GM12878 (cell line): ENCODE measurements around the gene TLL2. TPM values are rescaled to one million over a fixed set of nuclear protein-coding genes. Genes with fewer than 3 reads are reported as not detected.

ENCODE experiments used
- ATAC-seq: fragments of 200-7000 bp; cut with Tn5 transposase; 3 replicates; pipeline ENCODE4 v1.9.1; 2020; ENCODE audit warnings: mild to moderate bottlenecking, moderate library complexity
- BruUV-seq: library from RNA; stranded (reverse); fragments of 400-500 nt; replicated peaks from 2 replicates; lab custom pipeline; 2021; lab: Mats Ljungman, UMichigan
- CTCF ChIA-PET: fragments of 300-600 bp; sonication (Branson Sonifier 250); formaldehyde crosslinking; extraction: SDS; loops from one replicate; lab custom pipeline; 2021; ENCODE audit warnings: inconsistent platforms; lab: Yijun Ruan, JAX
- POLR2A ChIA-PET: fragments of 350-600 bp; formaldehyde crosslinking; extraction: SDS; loops from one replicate; lab custom pipeline; 2021; ENCODE audit warnings: inconsistent platforms; lab: Charles Lee
- RAD21 ChIA-PET: fragments of 300-600 bp; sonication (Branson Sonifier 250); formaldehyde crosslinking; loops from one replicate; lab custom pipeline; 2023; ENCODE audit warnings: antibody characterized with exemption; ENCODE audit not compliant: unreplicated experiment; lab: Charles Lee
- SMC1A ChIA-PET: fragments of 300-600 bp; sonication (Branson Sonifier 250); formaldehyde crosslinking; loops from one replicate; lab custom pipeline; 2023; ENCODE audit not compliant: unreplicated experiment, uncharacterized antibody; lab: Charles Lee
- DNase-seq: peaks from one replicate; pipeline ENCODE4 v3.0.0-alpha.2; 2011; ENCODE audit warnings: low read depth, low spot score
- FAIRE-seq: peaks from 3 replicates; lab custom pipeline; 2011; peaks lifted over from hg19 to GRCh38; lab: Jason Lieb, UNC
- H2AFZ ChIP-seq: 2 replicates; pipeline ENCODE4 v1.6.0; 2011; ENCODE audit warnings: low read depth, low read length, control low read depth; ENCODE audit not compliant: control insufficient read depth
- H3K27ac ChIP-seq: 2 replicates; pipeline ENCODE4 v1.5.1; 2011; ENCODE audit warnings: control low read depth; ENCODE audit not compliant: control insufficient read depth, insufficient read depth
- H3K27me3 ChIP-seq, 2 experiments: replicated peaks in 1 of 2; 2 replicates each; pipeline versions ENCODE4 v1.6.0 to v1.6.1; 2011; ENCODE audit warnings: low read length in 1 of 2; ENCODE audit not compliant: control insufficient read depth in 2 of 2, insufficient read depth in 2 of 2
- H3K36me3 ChIP-seq, 2 experiments: 2 replicates each; pipeline ENCODE4 v1.5.1; 2011; ENCODE audit warnings: low read length in 1 of 2; ENCODE audit not compliant: control insufficient read depth in 2 of 2, insufficient read depth in 2 of 2
- H3K4me1 ChIP-seq: 2 replicates; pipeline ENCODE4 v1.6.1; 2011; ENCODE audit warnings: mild to moderate bottlenecking, low read length, moderate library complexity, mixed read lengths; ENCODE audit not compliant: control insufficient read depth, insufficient read depth
- H3K4me2 ChIP-seq: 2 replicates; pipeline ENCODE4 v1.6.0; 2011; ENCODE audit warnings: control low read depth; ENCODE audit not compliant: control insufficient read depth, insufficient read depth
- H3K4me3 ChIP-seq: fragments of 200-600 bp; sonication (generic); 2 replicates; pipeline ENCODE4 v1.5.1; 2016
- H3K79me2 ChIP-seq: 2 replicates; pipeline ENCODE4 v1.6.0; 2011; ENCODE audit warnings: low read length; ENCODE audit not compliant: control insufficient read depth, insufficient read depth
- H3K9ac ChIP-seq: 2 replicates; pipeline ENCODE4 v1.8.0; 2011; ENCODE audit warnings: low read length, control low read depth, mixed read lengths; ENCODE audit not compliant: control insufficient read depth, insufficient read depth
- H3K9me3 ChIP-seq: replicated peaks from 3 replicates; pipeline ENCODE4 v1.5.1; 2011; ENCODE audit warnings: mild to moderate bottlenecking, low read length; ENCODE audit not compliant: control insufficient read depth, insufficient read depth
- H4K20me1 ChIP-seq: 2 replicates; pipeline ENCODE4 v1.6.0; 2011; ENCODE audit not compliant: control insufficient read depth, insufficient read depth
- CBFB ChIP-seq: IDR thresholded peaks from 2 replicates; pipeline ENCODE4 v1.6.1; 2016; ENCODE audit warnings: antibody characterized with exemption, low read depth
- CBX3 ChIP-seq: fragments of 200-600 bp; sonication (generic); IDR thresholded peaks from 2 replicates; pipeline ENCODE4 v1.6.1; 2016; ENCODE audit warnings: low read depth, borderline replicate concordance
- EZH2 ChIP-seq: IDR thresholded peaks from 2 replicates; pipeline ENCODE4 v1.6.1; 2012; ENCODE audit warnings: low read depth, mild to moderate bottlenecking, control low read depth, inconsistent platforms, low read length, borderline replicate concordance; ENCODE audit not compliant: control insufficient read depth
- HCFC1 ChIP-seq: fragments of 150-350 bp; IDR thresholded peaks from 2 replicates; pipeline ENCODE4 v1.6.1; 2014; ENCODE audit warnings: low read length
- IRF4 ChIP-seq: IDR thresholded peaks from 2 replicates; pipeline ENCODE4 v1.6.1; 2011; ENCODE audit warnings: low read depth, low read length
- MEF2A ChIP-seq: IDR thresholded peaks from 2 replicates; pipeline ENCODE4 v1.6.1; 2011; ENCODE audit warnings: low read depth, mild to moderate bottlenecking, low read length, moderate library complexity; ENCODE audit not compliant: insufficient read depth
- NR2C2 ChIP-seq: IDR thresholded peaks from 2 replicates; pipeline ENCODE4 v1.6.1; 2011; ENCODE audit warnings: borderline replicate concordance, low read depth; ENCODE audit not compliant: control insufficient read depth, insufficient read length
- PAX5 ChIP-seq: IDR thresholded peaks from 2 replicates; pipeline ENCODE4 v1.6.1; 2011; ENCODE audit warnings: low read depth, low read length, borderline replicate concordance
- TAF1 ChIP-seq: IDR thresholded peaks from 2 replicates; pipeline ENCODE4 v1.6.1; 2011; ENCODE audit warnings: mild to moderate bottlenecking, low read depth, low read length, borderline replicate concordance
- ZNF24 ChIP-seq: fragments of 450-650 bp; IDR thresholded peaks from 2 replicates; pipeline ENCODE4 v1.6.1; 2017; ENCODE audit warnings: antibody characterized with exemption, mild to moderate bottlenecking
- WGBS: methylation state at CpG from one replicate; pipeline ENCODE4 v1.1.6; 2016; ENCODE audit warnings: low lambda C conversion rate; ENCODE audit not compliant: insufficient replicate concordance, insufficient coverage; ENCODE audit errors: missing lambda C conversion rate; 5-methylcytosine and 5-hydroxymethylcytosine counted together
- in situ Hi-C: fragments of 300-500 bp; cut with MboI; formaldehyde crosslinking; loops from 9 replicates; pipeline ENCODE4 v1.14.3; 2018; ENCODE audit warnings: mixed read lengths
- intact Hi-C: fragments of 100-400 bp; cut with micrococcal nuclease; formaldehyde crosslinking; loops from one replicate; pipeline ENCODE4 v1.14.2; 2022; ENCODE audit not compliant: unreplicated experiment
- polyA plus RNA-seq, 11 experiments: library from polyadenylated mRNA; depleted of rRNA in 4 of 11; unstranded in 6 of 11; stranded (reverse) in 5 of 11; fragments of >200 nt; fragmentation: Nextera tagmentation in 4 of 11; fragmentation: Illumina TruSeq in 1 of 11; extraction: Ambion mirVana in 4 of 11; extraction: Trizol in 1 of 11; gene quantifications; 1 replicate in 1 of 11; 2 replicates in 10 of 11; pipeline versions ENCODE4 v1.2.1 to v1.2.3, GENCODE V29; 2011 to 2016; ENCODE audit warnings: inconsistent platforms in 2 of 11, missing spikeins in 2 of 11, low read depth in 1 of 11
- total RNA-seq, 4 experiments: library from RNA; depleted of rRNA in 3 of 4; stranded (reverse); fragments of >200 nt in 3 of 4; fragmentation: Illumina TruSeq in 1 of 4; extraction: Trizol in 1 of 4; gene quantifications; 2 replicates each; pipeline versions ENCODE4 v1.2.1 to v1.2.3, GENCODE V29; 2013 to 2021
- TF ChIP-seq, protein P1 (sequence below): fragments of 450-650 bp; IDR thresholded peaks from 2 replicates; pipeline ENCODE4 v1.6.1; 2018; ENCODE audit warnings: mild to moderate bottlenecking, low read depth, moderate library complexity; ENCODE audit not compliant: partially characterized antibody
- TF ChIP-seq, protein P2 (sequence below): fragments of 450-650 bp; formaldehyde crosslinking; IDR thresholded peaks from 2 replicates; pipeline ENCODE4 v1.4.0; 2022; ENCODE audit warnings: mild to moderate bottlenecking, moderate library complexity

The TLL2 gene
- total and polyA plus RNA-seq, 10 of the 15 experiments (the other 5 are each of a cell fraction or from before 2014, with no cell fraction given): 0.02 to 2.1 (median 0.52) TPM

GRCh38 chr10:96494694-96495093 is 19.0 kb downstream of the TLL2 start:
- ChIA-PET POLR2A (no interaction called here), CTCF (interaction anchor here (0.7 kb wide), 1 partner anchor 788 kb away, joined by 3 read pairs; no protein-coding TSS in a partner anchor)
- intact Hi-C loops: no loop called here
- 42% methylated on average over 4 of the region's 4 CpGs for WGBS
- H3K79me2 ChIP-seq: no peaks in the 10 kb centered on the region
- H3K27ac ChIP-seq: no peak overlapping the region
- no peak for FAIRE-seq
- TF ChIP-seq EZH2 (no peak), CBFB (no peak), MEF2A (no peak), PAX5 (no peak), CBX3 (no peak), TAF1 (no peak), HCFC1 (no peak), ZNF24 (no peak), IRF4 (no peak), NR2C2 (no peak)
- TF ChIP-seq, protein P1, sequence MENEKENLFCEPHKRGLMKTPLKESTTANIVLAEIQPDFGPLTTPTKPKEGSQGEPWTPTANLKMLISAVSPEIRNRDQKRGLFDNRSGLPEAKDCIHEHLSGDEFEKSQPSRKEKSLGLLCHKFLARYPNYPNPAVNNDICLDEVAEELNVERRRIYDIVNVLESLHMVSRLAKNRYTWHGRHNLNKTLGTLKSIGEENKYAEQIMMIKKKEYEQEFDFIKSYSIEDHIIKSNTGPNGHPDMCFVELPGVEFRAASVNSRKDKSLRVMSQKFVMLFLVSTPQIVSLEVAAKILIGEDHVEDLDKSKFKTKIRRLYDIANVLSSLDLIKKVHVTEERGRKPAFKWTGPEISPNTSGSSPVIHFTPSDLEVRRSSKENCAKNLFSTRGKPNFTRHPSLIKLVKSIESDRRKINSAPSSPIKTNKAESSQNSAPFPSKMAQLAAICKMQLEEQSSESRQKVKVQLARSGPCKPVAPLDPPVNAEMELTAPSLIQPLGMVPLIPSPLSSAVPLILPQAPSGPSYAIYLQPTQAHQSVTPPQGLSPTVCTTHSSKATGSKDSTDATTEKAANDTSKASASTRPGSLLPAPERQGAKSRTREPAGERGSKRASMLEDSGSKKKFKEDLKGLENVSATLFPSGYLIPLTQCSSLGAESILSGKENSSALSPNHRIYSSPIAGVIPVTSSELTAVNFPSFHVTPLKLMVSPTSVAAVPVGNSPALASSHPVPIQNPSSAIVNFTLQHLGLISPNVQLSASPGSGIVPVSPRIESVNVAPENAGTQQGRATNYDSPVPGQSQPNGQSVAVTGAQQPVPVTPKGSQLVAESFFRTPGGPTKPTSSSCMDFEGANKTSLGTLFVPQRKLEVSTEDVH: no peak
- TF ChIP-seq, protein P2, sequence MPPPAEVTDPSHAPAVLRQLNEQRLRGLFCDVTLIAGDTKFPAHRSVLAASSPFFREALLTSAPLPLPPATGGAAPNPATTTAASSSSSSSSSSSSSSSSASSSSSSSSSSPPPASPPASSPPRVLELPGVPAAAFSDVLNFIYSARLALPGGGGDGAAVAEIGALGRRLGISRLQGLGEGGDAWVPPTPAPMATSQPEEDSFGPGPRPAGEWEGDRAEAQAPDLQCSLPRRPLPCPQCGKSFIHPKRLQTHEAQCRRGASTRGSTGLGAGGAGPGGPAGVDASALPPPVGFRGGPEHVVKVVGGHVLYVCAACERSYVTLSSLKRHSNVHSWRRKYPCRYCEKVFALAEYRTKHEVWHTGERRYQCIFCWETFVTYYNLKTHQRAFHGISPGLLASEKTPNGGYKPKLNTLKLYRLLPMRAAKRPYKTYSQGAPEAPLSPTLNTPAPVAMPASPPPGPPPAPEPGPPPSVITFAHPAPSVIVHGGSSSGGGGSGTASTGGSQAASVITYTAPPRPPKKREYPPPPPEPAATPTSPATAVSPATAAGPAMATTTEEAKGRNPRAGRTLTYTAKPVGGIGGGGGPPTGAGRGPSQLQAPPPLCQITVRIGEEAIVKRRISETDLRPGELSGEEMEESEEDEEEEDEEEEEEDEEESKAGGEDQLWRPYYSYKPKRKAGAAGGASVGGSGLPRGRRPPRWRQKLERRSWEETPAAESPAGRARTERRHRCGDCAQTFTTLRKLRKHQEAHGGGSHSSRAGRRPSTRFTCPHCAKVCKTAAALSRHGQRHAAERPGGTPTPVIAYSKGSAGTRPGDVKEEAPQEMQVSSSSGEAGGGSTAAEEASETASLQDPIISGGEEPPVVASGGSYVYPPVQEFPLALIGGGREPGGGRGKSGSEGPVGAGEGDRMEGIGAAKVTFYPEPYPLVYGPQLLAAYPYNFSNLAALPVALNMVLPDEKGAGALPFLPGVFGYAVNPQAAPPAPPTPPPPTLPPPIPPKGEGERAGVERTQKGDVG (CRISPR knock-in tag): no peak
- TF ChIP-seq, all 136 proteins: peak for 0
- Histone ChIP-seq H3K27me3 (no peaks in the 10 kb centered on the region; a peak in 1 of 4 replicates), H3K4me2 (no peak overlapping the region), H3K9ac (no peak overlapping the region), H3K9me3 (no peaks in the 10 kb centered on the region), H4K20me1 (no peaks in the 10 kb centered on the region), H3K4me1 (no peaks in the 10 kb centered on the region), H3K36me3 (no peaks in the 10 kb centered on the region), H2AFZ (no peak overlapping the region), H3K4me3 (no peak overlapping the region)
- ATAC-seq: no peak
- ChIA-PET RAD21 (no interaction called here), SMC1A (interaction anchor here (1.5 kb wide), 1 partner anchor 15 kb away, joined by 3 read pairs; no protein-coding TSS in a partner anchor)
- BruUV-seq: no TSS peak
- in situ Hi-C loops: no loop called here
- DNase-seq: no peak
